GOT3 (cell line): ENCODE measurements around the gene ATG13.

Experiments
- DNase-seq: peaks from one replicate; lab custom pipeline; 2025; ENCODE audit warnings: mixed read lengths; lab: John Stamatoyannopoulos, UW

ATG13 gene

DNA sequence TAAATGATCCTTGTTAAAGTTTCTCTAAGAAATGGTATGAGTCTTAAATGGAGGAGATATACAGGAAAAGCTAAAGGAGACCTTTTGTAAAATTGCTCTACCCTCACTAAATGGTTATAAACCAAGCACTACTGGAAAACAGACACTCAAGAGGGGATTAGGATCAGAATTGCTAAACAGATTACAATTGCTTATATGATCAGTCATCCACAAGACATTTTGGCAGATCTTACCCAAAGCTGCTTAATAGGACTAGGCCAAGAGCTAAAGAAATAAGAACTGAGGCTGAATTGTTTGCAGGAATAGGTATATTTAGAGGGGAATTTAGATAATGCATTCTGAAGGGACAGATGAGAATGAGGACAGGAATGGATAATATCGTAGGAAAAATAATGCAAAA is 9.8 kb upstream of the ATG13 start:
- DNase-seq: no peak

DNA sequence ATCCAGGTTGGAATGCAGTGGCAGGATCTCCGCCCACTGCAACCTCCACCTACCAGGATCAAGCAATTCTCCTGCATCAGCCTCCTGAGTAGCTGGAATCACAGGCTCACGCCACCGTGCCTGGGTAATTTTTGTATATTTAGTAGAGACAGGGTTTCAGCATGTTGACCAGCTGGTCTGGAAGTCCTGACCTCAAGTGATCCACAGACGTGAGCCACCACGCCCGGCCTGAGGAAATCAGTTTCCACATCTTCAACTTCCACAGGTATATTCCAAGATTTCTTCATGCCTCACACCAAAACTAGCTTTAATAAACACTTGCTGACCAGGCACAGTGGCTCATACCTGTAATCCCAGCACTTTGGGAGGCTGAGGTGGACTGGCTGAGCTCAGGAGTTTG is 8.0 kb upstream of the ATG13 start:
- DNase-seq: no peak

DNA sequence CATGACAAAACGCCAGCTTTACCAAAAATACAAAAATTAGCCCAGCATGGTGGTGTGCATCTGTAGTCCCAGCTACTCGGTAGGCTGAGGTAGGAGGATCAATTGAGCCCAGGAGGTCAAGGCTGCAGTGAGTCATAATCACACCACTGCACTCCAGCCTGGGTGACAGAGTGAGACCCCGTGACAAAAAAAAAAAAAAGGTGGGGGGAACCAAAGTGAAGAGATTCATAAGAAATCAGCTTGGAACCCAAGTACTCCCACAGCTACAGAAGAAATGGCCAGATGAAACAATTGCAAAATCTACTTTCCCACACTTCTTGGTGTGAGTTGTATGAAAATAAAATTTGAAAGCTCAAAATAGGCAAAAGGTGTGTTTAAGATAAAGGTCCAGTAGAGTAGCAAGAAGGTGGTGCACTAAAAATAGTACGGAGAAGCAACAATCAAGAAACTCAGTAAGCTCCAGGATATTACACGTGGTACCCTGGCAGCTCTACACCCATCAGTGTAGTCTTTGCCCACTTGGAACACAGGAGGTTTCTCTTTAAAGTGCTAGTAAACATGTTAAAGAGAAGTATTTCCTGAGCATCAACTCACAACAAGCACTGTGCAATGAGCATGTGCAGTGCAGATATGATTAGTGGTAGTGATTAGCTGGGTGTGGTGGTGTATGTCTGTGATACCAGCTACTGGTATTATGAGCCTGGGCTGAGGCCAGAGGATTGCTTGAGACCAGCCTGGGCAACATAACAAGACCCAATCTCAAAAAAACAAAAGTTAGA is 5.6 kb upstream of the ATG13 start:
- DNase-seq: no peak

- no peak for DNase-seq
Measured at GRCh38 chr11:46612326-46612725, 5.0 kb upstream of the ATG13 start.

DNA sequence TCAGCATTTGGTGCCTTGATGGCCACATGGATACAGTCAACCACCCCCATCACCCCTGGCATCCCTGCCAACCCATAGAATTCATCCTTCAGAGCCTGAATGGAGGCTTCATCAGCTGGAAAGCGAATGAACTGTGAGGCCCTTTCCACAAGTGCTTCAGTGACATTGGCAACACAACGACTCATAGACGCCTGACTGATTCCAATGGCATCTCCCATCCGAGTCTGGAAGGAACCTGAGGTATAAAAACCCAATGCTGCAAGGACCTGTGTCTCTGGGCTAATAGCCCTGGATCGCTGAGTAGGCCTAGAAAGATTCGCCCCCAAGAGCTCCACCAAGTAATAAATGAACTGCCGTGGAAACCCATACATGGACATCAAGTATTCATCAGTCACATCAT is 1.6 kb upstream of the ATG13 start:
- no peak for DNase-seq

DNA sequence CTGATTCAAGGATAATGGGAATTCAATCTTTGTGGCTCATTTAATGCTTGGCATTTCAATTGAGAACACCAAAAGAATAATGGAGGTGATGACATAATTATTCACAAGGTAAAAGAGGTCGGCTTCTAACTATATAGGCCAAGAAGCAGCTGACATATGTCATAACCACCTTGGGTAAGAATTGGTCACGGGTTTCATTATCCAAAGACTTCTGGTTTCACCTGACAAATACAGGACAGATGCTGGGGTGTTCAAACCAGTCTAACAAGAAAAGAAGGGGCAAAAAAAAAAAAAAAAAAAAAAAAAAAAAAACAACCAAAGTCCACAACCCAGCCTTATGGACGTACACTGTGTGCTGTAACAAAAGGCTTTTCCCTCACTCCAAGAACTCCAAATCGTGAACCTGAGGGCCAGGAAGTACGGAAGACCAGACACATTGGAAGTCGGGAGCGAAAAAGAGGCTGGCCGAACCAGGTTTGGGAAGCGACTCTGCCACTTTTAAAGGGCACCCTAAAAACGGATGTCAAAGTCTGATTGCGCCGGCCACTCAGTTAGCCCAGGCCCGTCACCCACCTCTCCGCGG is 711 bp upstream of the ATG13 start:
- DNase-seq: no peak

- no peak for DNase-seq
Measured at GRCh38 chr11:46617972-46618314, 590 bp downstream of the ATG13 start.

GRCh38 chr11:46618837-46619236 is 1.5 kb downstream of the ATG13 start:
- DNase-seq: no peak

DNA sequence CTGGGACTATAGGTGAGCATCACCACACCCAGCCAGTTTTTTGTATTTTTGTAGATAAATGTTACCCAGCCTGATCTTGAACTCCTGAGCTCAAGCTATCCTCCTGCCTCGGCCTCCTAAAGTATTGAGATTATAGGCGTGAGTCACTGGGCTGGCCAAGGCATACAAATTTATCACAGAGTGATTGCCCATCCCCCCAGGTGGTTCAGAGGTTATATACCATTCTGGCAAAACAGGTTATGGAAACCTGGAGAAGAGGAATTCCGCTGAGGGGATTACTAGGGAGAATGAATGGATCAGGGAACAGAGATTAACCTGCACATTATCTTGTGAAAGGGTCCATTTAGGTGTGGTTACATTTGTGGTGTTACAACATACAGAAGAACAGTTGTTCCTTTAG is 8.1 kb downstream of the ATG13 start:
- no peak for DNase-seq

GRCh38 chr11:46628961-46629360 is 11.6 kb downstream of the ATG13 start:
- no peak for DNase-seq

DNA sequence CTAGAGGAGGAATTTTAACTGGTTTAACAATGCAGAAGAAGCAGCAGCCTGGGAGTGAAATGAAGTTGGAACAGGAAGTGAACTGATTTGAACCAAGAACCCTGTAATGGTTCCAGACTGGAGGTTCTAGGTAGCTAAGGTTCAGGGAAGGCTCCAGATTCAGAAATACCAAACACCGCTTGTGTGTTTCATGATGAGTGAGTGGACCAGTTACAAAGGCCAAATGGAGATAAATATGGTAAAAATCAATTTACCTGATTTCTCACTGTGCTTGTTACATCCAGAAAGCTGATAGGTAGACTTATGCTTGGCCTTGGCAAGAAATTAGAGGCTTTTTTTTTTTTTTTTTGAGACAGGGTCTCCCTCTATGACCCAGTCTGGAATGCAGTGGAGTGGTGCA is 12.9 kb downstream of the ATG13 start:
- no peak for DNase-seq

- no peak for DNase-seq
Measured at GRCh38 chr11:46631676-46632075, 14.3 kb downstream of the ATG13 start.

DNA sequence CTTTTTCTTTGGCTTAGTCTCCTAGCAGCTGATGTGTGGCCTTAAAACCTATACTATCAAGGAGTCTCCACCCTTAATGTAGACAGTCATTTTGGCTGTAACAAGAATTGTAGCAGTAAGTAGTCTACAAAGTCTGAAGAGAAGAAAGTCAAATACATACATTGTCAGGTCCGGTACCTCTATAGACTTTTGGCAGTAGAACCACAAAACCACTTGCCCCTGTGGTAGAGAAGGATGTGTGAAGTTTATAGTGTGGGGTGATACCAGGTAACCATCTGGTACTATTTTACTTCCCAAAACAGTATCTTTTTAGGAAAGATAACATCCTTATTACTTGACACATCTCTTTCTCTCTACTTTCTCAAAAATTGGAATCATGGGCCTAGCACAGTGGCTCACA is 15.1 kb downstream of the ATG13 start:
- DNase-seq: no peak

GRCh38 chr11:46633291-46634217 is 16.2 kb downstream of the ATG13 start:
- DNase-seq: no peak

- DNase-seq: no peak
Measured at GRCh38 chr11:46635557-46636139, 18.3 kb downstream of the ATG13 start.

GRCh38 chr11:46637546-46637945 is 20.2 kb downstream of the ATG13 start:
- DNase-seq: no peak

- DNase-seq: no peak
Measured at GRCh38 chr11:46639197-46639839, 22.0 kb downstream of the ATG13 start.

- DNase-seq: no peak
Measured at GRCh38 chr11:46640036-46640788, 22.9 kb downstream of the ATG13 start.

- no peak for DNase-seq
Measured at GRCh38 chr11:46641639-46642038, 24.3 kb downstream of the ATG13 start.

- no peak for DNase-seq
Measured at GRCh38 chr11:46642627-46643335, 25.4 kb downstream of the ATG13 start.

GRCh38 chr11:46643531-46643930 is 26.2 kb downstream of the ATG13 start:
- DNase-seq: no peak
